Activated CD8-positive, alpha-beta memory T cell treated with anti-CD3 and anti-CD28 coated beads, Interleukin-2, amount 50 U/mL, for 48 hours (primary cell): Measurements from ENCODE around the gene GCFC2.

Experiments
- DNase-seq: peaks from one replicate; pipeline ENCODE4 v3.0.0-alpha.2; 2020

GCFC2 gene

GRCh38 chr2:75621228-75621627, 89.5 kb downstream of the GCFC2 start:
- no peak for DNase-seq

- DNase-seq: no peak
Observed at GRCh38 chr2:75619956-75620740, 90.6 kb downstream of the GCFC2 start.

GRCh38 chr2:75616933-75617332, 93.8 kb downstream of the GCFC2 start:
- no peak for DNase-seq

GRCh38 chr2:75616406-75616805, 94.3 kb downstream of the GCFC2 start:
- no peak for DNase-seq

GRCh38 chr2:75614162-75614651, 96.5 kb downstream of the GCFC2 start:
- DNase-seq: no peak

GRCh38 chr2:75612862-75613243, 97.9 kb downstream of the GCFC2 start:
- DNase-seq: no peak
